Mesendoderm (in vitro differentiated cells): ENCODE results near the gene CAPN15. TPM values are rescaled to one million over a fixed set of nuclear protein-coding genes. Genes with fewer than 3 reads are reported as not detected.

ENCODE experiments used
- DNase-seq: peaks from one replicate; pipeline ENCODE4 v3.0.0; 2013
- H2AK5ac ChIP-seq: 2 replicates; pipeline ENCODE4 v1.6.1; 2013; ENCODE audit warnings: low read length, inconsistent platforms
- H2BK120ac ChIP-seq: 2 replicates; pipeline ENCODE4 v1.6.1; 2013; ENCODE audit warnings: low read depth, mild to moderate bottlenecking, low read length, moderate library complexity, mixed read lengths
- H2BK15ac ChIP-seq: replicated peaks from 2 replicates; pipeline ENCODE4 v1.6.1; 2013; ENCODE audit warnings: low read depth, mild to moderate bottlenecking, moderate library complexity
- H2BK5ac ChIP-seq: 2 replicates; pipeline ENCODE4 v1.6.1; 2013; ENCODE audit warnings: low read length, inconsistent platforms
- H3K18ac ChIP-seq: 2 replicates; pipeline ENCODE4 v1.6.1; 2013; ENCODE audit warnings: mild to moderate bottlenecking, low read length, mixed read lengths
- H3K23ac ChIP-seq: one replicate; pipeline ENCODE4 v1.6.1; 2013; ENCODE audit warnings: low read length
- H3K27ac ChIP-seq: 2 replicates; pipeline ENCODE4 v1.5.1; 2013; ENCODE audit warnings: low read depth, mild to moderate bottlenecking, inconsistent platforms, low read length, moderate library complexity
- H3K27me3 ChIP-seq: 2 replicates; pipeline ENCODE4 v1.6.1; 2013; ENCODE audit warnings: low read length, control low read depth, mild to moderate bottlenecking, inconsistent platforms; ENCODE audit not compliant: insufficient read depth, poor library complexity
- H3K36me3 ChIP-seq: 2 replicates; pipeline ENCODE4 v1.6.1; 2013; ENCODE audit warnings: low read length, inconsistent platforms; ENCODE audit not compliant: control insufficient read depth, insufficient read depth
- H3K4ac ChIP-seq: one replicate; pipeline ENCODE4 v1.6.1; 2013; ENCODE audit warnings: low read depth, mild to moderate bottlenecking, low read length, moderate library complexity
- H3K4me1 ChIP-seq: 2 replicates; pipeline ENCODE4 v1.6.1; 2013; ENCODE audit warnings: low read depth, low read length, inconsistent platforms; ENCODE audit not compliant: control insufficient read depth
- H3K4me2 ChIP-seq: 2 replicates; pipeline ENCODE4 v1.6.1; 2013; ENCODE audit warnings: low read length
- H3K4me3 ChIP-seq: 2 replicates; pipeline ENCODE4 v1.5.1; 2013; ENCODE audit warnings: mild to moderate bottlenecking, low read length
- H3K56ac ChIP-seq: one replicate; pipeline ENCODE4 v1.6.1; 2013; ENCODE audit warnings: low read length
- H3K79me1 ChIP-seq: 2 replicates; pipeline ENCODE4 v1.6.1; 2013; ENCODE audit warnings: low read length, inconsistent platforms
- H3K79me2 ChIP-seq: 2 replicates; pipeline ENCODE4 v1.6.1; 2013; ENCODE audit warnings: mild to moderate bottlenecking, low read length; ENCODE audit not compliant: control insufficient read depth, insufficient read depth
- H3K9ac ChIP-seq: 2 replicates; pipeline ENCODE4 v1.6.1; 2013; ENCODE audit warnings: low read length, inconsistent platforms
- H4K5ac ChIP-seq: one replicate; pipeline ENCODE4 v1.6.1; 2013; ENCODE audit warnings: low read length
- H4K8ac ChIP-seq: one replicate; pipeline ENCODE4 v1.6.1; 2013; ENCODE audit warnings: low read depth, mild to moderate bottlenecking, control low read depth, low read length, moderate library complexity
- WGBS: extraction: QIAGEN DNeasy Blood & Tissue Kit; methylation state at CpG from one replicate; pipeline ENCODE4 v1.1.7; 2013; ENCODE audit warnings: low lambda C conversion rate, missing lambda C conversion rate; ENCODE audit not compliant: insufficient coverage; ENCODE audit errors: extremely low coverage; 5-methylcytosine and 5-hydroxymethylcytosine counted together
- small RNA-seq: library from polyadenylated mRNA; stranded (forward); fragments of <200 nt; extraction: miRNeasy Mini kit (QIAGEN cat#:217004); gene quantifications from one replicate; pipeline ENCODE3, GENCODE V24; 2013; ENCODE audit not compliant: insufficient read depth

The CAPN15 gene

DNA sequence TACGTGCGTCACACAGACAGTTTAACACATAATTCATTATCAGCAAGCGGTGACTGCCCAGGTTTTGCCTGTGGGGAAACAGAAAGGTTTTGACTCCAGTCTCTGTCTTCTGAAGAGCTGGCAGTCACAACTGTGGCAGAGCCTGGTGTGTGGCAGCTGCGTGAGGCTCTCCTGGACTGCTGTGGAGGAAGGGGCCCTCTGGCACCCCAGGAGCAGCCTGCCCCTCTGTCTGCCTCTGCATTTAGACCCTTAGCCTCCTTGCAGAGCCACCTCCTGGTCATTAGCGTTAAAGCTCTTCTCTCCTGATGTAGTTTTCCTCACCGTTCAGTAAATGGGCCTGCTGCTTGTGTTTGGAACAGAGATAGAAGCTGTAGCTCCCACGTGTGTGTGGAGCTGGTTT lies 73.3 kb downstream of the CAPN15 start:
- H3K4me2 ChIP-seq = no peak overlapping the region
- H3K4me1 ChIP-seq = no peaks in the 10 kb centered on the region
- H3K27me3 ChIP-seq = no peaks in the 10 kb centered on the region
- H2BK15ac ChIP-seq = no peak overlapping the region
- no peak overlapping the region for H2BK5ac ChIP-seq
- H3K56ac ChIP-seq = no peak overlapping the region
- no CpG with 5 or more reads among the region's 7 CpGs for WGBS
- H3K79me1 ChIP-seq = peaks cover 8% of the 10 kb centered on the region
- H3K18ac ChIP-seq = no peak overlapping the region
- no peak overlapping the region for H3K27ac ChIP-seq
- H4K8ac ChIP-seq = no peak overlapping the region
- no peak overlapping the region for H3K4me3 ChIP-seq
- no peak overlapping the region for H2BK120ac ChIP-seq
- no peak overlapping the region for H3K23ac ChIP-seq
- no peak overlapping the region for H2AK5ac ChIP-seq
- peak; percentile 57 for DNase-seq
- no peaks in the 10 kb centered on the region for H3K36me3 ChIP-seq
- H3K79me2 ChIP-seq = peaks cover 2% of the 10 kb centered on the region
- H3K4ac ChIP-seq = no peak overlapping the region
- no peak overlapping the region for H4K5ac ChIP-seq
- no peak overlapping the region for H3K9ac ChIP-seq

DNA sequence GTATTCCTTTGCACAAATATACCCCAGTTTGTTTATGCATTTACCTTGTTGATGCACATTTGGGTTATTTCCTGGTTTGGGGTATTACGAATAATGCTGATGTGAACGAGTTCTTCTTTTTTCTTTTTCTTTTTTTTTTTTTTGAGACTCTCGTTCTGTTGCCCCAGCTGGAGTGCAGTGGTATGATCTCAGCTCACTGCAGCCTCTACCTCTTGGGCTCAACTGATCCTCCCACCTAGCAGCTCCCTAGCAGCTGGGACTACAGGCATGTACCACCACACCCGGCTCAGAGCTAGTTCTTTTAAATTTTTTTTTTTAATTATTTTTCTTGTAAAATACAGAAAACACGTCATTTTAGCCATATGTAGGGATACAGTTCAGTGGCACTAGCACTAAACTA lies 76.4 kb downstream of the CAPN15 start:
- no peak overlapping the region for H3K56ac ChIP-seq
- no peak for DNase-seq
- H4K8ac ChIP-seq = no peak overlapping the region
- no peak overlapping the region for H2AK5ac ChIP-seq
- H3K27me3 ChIP-seq = no peaks in the 10 kb centered on the region
- peaks cover 2% of the 10 kb centered on the region for H3K79me2 ChIP-seq
- no peak overlapping the region for H3K4me2 ChIP-seq
- H4K5ac ChIP-seq = no peak overlapping the region
- peaks cover 2% of the 10 kb centered on the region for H3K4me1 ChIP-seq
- no CpG with 5 or more reads among the region's 5 CpGs for WGBS
- no peak overlapping the region for H3K23ac ChIP-seq
- H2BK15ac ChIP-seq = no peak overlapping the region
- no peak overlapping the region for H3K27ac ChIP-seq
- no peak overlapping the region for H3K4me3 ChIP-seq
- no peak overlapping the region for H2BK120ac ChIP-seq
- H3K18ac ChIP-seq = no peak overlapping the region
- no peaks in the 10 kb centered on the region for H3K36me3 ChIP-seq
- H3K79me1 ChIP-seq = peaks cover 3% of the 10 kb centered on the region
- no peak overlapping the region for H2BK5ac ChIP-seq
- H3K4ac ChIP-seq = no peak overlapping the region
- no peak overlapping the region for H3K9ac ChIP-seq

Small RNA genes lying within 50 kb of the gene (small RNA-seq; reads per million reads assigned to genes)
- gene MIR3176 (86.1 reads per million, percentile 96 among the genes with 10 or more reads in this experiment), gene MIR5587 (4.5 reads per million, percentile 66 among the genes with 10 or more reads in this experiment), gene Z98883.1 (not detected)
